Ascending aorta (tissue), 2 donors: ENCODE results near the gene FHIT. TPM values are rescaled to one million over a fixed set of nuclear protein-coding genes. Genes with fewer than 3 reads are reported as not detected.

Source experiments
- DNase-seq, 2 donors: peaks; one replicate each; pipeline ENCODE4 v3.0.0-alpha.2; 2019; ENCODE audit warnings: low spot score in 2 of 2
- H3K27ac ChIP-seq, 2 donors: fragments of 200-600 bp; sonication (generic); one replicate each; pipeline ENCODE4 v1.5.1; 2016 to 2017; ENCODE audit warnings: mild to moderate bottlenecking in 1 of 2
- H3K27me3 ChIP-seq: fragments of 200-600 bp; sonication (generic); one replicate; pipeline ENCODE4 v1.5.1; 2017
- H3K36me3 ChIP-seq, 2 donors: fragments of 200-600 bp; sonication (generic); one replicate each; pipeline ENCODE4 v1.5.1; 2016
- H3K4me1 ChIP-seq, 2 donors: fragments of 200-600 bp; sonication (generic); one replicate each; pipeline ENCODE4 v1.5.1; 2016 to 2017; ENCODE audit warnings: mild to moderate bottlenecking in 1 of 2
- H3K4me3 ChIP-seq, 2 donors: fragments of 200-600 bp; sonication (generic); one replicate each; pipeline ENCODE4 v1.5.1; 2016 to 2017; ENCODE audit warnings: mild to moderate bottlenecking in 1 of 2
- H3K9me3 ChIP-seq, 2 donors: fragments of 200-600 bp; sonication (generic); one replicate each; pipeline ENCODE4 v1.5.1; 2016
- intact Hi-C: fragments of 100-400 bp; cut with DNase I; formaldehyde crosslinking; loops from one replicate; pipeline ENCODE4 v1.15.1; 2023
- total RNA-seq: library from RNA; depleted of rRNA; stranded (reverse); fragments of >200 nt; gene quantifications from one replicate; pipeline ENCODE4 v1.1.0, GENCODE V29; 2016
- TF ChIP-seq, protein P1 (sequence below), 3 experiments: fragments of 200-600 bp in 2 of 3; fragments of 450-650 bp in 1 of 3; sonication (generic) in 2 of 3; IDR thresholded peaks; one replicate each; pipeline ENCODE4 v1.5.1; 2016 to 2019; ENCODE audit warnings: antibody characterized with exemption in 3 of 3, mild to moderate bottlenecking in 1 of 3, moderate library complexity in 1 of 3

The FHIT gene
- total RNA-seq, 1 donor from 2014 or later: 0.21 TPM

DNA sequence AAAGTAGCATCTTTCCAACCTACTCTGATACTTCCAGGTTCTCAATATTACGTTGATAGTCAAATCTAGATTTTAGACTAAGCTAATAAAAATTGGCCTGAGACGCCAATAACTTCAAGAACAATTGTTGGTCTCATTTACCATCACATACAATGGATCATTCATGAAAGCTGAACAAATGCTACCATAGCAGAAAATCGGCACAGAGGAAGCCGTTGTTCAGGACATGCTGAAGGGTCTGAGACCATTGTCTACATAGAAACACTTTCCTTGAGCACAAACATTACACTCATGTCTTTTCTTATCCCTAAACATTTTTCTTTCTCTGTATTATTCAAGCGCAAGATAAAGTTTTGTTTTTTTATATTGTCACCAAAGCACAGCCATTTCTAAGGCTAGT is 37.2 kb upstream of the FHIT start:
- H3K27ac ChIP-seq: no peak overlapping the region
- TF ChIP-seq, protein P1, sequence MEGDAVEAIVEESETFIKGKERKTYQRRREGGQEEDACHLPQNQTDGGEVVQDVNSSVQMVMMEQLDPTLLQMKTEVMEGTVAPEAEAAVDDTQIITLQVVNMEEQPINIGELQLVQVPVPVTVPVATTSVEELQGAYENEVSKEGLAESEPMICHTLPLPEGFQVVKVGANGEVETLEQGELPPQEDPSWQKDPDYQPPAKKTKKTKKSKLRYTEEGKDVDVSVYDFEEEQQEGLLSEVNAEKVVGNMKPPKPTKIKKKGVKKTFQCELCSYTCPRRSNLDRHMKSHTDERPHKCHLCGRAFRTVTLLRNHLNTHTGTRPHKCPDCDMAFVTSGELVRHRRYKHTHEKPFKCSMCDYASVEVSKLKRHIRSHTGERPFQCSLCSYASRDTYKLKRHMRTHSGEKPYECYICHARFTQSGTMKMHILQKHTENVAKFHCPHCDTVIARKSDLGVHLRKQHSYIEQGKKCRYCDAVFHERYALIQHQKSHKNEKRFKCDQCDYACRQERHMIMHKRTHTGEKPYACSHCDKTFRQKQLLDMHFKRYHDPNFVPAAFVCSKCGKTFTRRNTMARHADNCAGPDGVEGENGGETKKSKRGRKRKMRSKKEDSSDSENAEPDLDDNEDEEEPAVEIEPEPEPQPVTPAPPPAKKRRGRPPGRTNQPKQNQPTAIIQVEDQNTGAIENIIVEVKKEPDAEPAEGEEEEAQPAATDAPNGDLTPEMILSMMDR (IDR thresholded peaks at IDR 0.05): no peak
- H3K36me3 ChIP-seq: no peaks in the 10 kb centered on the region
- intact Hi-C loops: no loop called here
- no peak for DNase-seq
- H3K4me3 ChIP-seq: no peak overlapping the region
- H3K4me1 ChIP-seq: no peaks in the 10 kb centered on the region
- no peaks in the 10 kb centered on the region for H3K27me3 ChIP-seq
- no peaks in the 10 kb centered on the region for H3K9me3 ChIP-seq

DNA sequence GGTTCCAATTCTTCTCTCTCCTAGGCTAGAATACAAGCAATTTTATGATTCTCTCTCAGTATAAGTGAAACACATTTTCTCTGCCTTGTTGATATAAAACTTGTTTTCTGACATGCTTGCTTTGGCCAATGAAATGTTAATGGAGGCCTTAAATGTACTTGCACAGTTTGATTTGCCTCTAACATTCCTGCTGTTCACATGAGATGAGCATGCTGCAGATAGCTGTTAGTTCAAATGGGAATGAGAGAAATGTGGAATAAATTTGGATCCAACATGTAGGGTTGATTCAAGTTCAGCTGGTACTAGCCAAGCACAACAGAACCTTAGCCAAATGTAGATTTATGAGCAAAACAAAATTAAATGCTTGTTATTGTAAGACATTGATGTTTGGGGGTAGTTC is 32.6 kb upstream of the FHIT start:
- Histone ChIP-seq H3K4me1 (no peaks in the 10 kb centered on the region), H3K9me3 (no peaks in the 10 kb centered on the region), H3K4me3 (no peak overlapping the region), H3K27ac (no peak overlapping the region), H3K36me3 (no peaks in the 10 kb centered on the region), H3K27me3 (no peaks in the 10 kb centered on the region)
- intact Hi-C loops: no loop called here
- TF ChIP-seq, protein P1 (IDR thresholded peaks at IDR 0.05): no peak
- no peak for DNase-seq

DNA sequence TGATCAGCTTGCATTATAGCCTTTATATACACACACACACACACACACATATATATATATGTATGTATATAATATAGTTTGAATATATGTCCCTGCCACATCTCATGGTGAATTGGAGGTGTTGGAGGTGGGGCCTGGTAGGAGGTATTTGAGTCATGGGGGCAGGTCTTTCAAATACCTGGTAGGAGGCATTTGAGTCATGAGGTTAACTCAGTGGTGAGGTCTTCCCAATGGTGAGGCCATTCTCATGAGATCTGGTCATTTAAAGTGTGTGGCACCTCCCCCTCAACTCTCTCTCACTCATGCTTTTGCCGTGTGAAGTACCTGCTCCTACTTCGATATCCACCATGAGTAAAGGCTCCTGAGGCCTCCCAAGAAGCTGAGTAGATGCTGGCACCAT is 27.5 kb upstream of the FHIT start:
- intact Hi-C loops: no loop called here
- Histone ChIP-seq H3K4me1 (no peaks in the 10 kb centered on the region), H3K9me3 (no peaks in the 10 kb centered on the region), H3K27ac (no peak overlapping the region), H3K4me3 (no peak overlapping the region), H3K36me3 (no peaks in the 10 kb centered on the region), H3K27me3 (no peaks in the 10 kb centered on the region)
- no peak for DNase-seq
- TF ChIP-seq, protein P1 (IDR thresholded peaks at IDR 0.05): no peak

DNA sequence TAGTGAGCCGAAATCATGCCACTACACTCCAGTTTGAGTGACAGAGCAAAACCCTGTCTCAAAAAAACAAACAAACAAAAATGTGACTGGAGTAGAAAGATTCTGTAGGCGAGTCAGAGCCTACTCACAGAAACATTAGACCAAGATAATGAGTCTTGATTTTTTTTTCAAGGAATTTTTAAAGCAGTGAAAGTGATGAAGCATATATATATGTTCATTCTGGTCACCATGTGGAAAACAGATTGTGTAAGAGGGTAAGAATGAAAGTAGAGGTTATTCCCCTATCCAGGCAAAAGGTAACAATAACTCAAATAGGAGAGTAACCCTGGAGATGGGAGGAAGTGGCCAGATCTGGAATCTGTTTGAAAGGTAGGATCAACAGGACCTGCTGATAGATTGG is 26.2 kb upstream of the FHIT start:
- H3K9me3 ChIP-seq: no peaks in the 10 kb centered on the region
- H3K4me3 ChIP-seq: no peak overlapping the region
- no peaks in the 10 kb centered on the region for H3K4me1 ChIP-seq
- H3K36me3 ChIP-seq: no peaks in the 10 kb centered on the region
- intact Hi-C loops: no loop called here
- no peak for DNase-seq
- TF ChIP-seq, protein P1 (IDR thresholded peaks at IDR 0.05): no peak
- no peak overlapping the region for H3K27ac ChIP-seq
- no peaks in the 10 kb centered on the region for H3K27me3 ChIP-seq

DNA sequence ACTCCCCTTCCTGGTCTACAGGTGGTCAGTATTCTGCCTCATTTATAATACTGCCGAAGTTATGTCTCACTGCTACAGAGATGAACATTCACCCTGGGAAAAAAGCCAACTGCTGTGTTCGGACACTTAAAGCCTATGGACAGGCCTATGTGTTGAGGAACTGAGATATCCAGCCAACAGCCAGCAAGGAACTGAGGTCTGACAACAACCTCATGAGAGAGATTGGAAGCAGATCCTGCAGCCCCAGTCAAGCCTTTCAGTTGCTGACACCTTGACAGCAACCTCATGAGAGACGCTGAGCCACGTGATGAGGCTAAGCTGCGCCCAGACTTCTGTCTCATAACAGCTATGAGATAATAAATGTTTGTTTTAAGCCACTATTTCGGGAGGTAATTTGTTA is 18.2 kb upstream of the FHIT start:
- no peak for DNase-seq
- H3K9me3 ChIP-seq: no peaks in the 10 kb centered on the region
- H3K27me3 ChIP-seq: no peaks in the 10 kb centered on the region
- no peaks in the 10 kb centered on the region for H3K4me1 ChIP-seq
- H3K27ac ChIP-seq: no peak overlapping the region
- TF ChIP-seq, protein P1 (IDR thresholded peaks at IDR 0.05): no peak
- no peak overlapping the region for H3K4me3 ChIP-seq
- intact Hi-C loops: no loop called here
- no peaks in the 10 kb centered on the region for H3K36me3 ChIP-seq

DNA sequence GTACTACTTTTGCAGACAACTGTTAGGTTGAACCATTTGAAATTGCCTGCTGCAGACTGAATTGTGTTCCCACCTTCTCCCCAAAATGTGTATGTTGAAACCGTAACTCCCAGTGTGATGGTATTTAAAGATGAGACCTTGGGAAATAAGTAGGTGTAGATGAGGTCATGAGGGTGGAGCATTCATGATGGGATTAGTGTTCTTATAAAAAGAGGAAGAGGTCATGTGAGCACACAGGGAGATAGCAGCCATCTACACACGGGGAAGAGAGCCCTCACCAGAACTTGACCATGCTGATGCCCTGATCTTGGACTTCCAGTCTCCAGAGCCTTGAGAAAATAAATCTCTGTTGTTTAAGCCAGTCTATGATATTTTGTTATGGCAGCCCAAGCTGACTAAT is 17.4 kb upstream of the FHIT start:
- DNase-seq: no peak
- intact Hi-C loops: no loop called here
- Histone ChIP-seq H3K27ac (no peak overlapping the region), H3K9me3 (no peaks in the 10 kb centered on the region), H3K4me3 (no peak overlapping the region), H3K27me3 (no peaks in the 10 kb centered on the region), H3K36me3 (no peaks in the 10 kb centered on the region), H3K4me1 (no peaks in the 10 kb centered on the region)
- TF ChIP-seq, protein P1 (IDR thresholded peaks at IDR 0.05): no peak
